Upper lobe of left lung (tissue), 6 donors: ENCODE data around the gene CASR. TPM values are rescaled to one million over a fixed set of nuclear protein-coding genes. Genes with fewer than 3 reads are reported as not detected.

Experiments
- ATAC-seq, 2 donors: fragments of 200-7000 bp; cut with Tn5 transposase; one replicate each; pipeline ENCODE4 v1.9.1; 2022; ENCODE audit warnings: mild to moderate bottlenecking in 2 of 2, moderate library complexity in 2 of 2; ENCODE audit not compliant: low FRiP score in 2 of 2
- DNase-seq, 2 donors: peaks; one replicate each; pipeline ENCODE4 v3.0.0-alpha.2; 2019 to 2020
- H3K27ac ChIP-seq, 4 donors: fragments of 200-600 bp; sonication (generic); one replicate each; pipeline ENCODE4 v1.5.1; 2016 to 2019
- H3K27me3 ChIP-seq, 4 donors: fragments of 200-600 bp; sonication (generic); one replicate each; pipeline ENCODE4 v1.5.1; 2017 to 2019
- H3K36me3 ChIP-seq, 4 donors: fragments of 200-600 bp; sonication (generic); one replicate each; pipeline ENCODE4 v1.5.1; 2016 to 2019
- H3K4me1 ChIP-seq, 4 donors: fragments of 200-600 bp; sonication (generic); one replicate each; pipeline ENCODE4 v1.5.1; 2018 to 2019
- H3K4me3 ChIP-seq, 4 donors: fragments of 200-600 bp; sonication (generic); one replicate each; pipeline ENCODE4 v1.5.1; 2017 to 2019; ENCODE audit warnings: mild to moderate bottlenecking in 2 of 4, moderate library complexity in 1 of 4
- H3K9me3 ChIP-seq, 4 donors: fragments of 200-600 bp; sonication (generic); one replicate each; pipeline ENCODE4 v1.5.1; 2018 to 2019
- CTCF ChIP-seq, 6 experiments: fragments of 450-650 bp in 4 of 6; fragments of 200-600 bp in 2 of 6; sonication (generic) in 2 of 6; IDR thresholded peaks; one replicate each; pipeline ENCODE4 v1.5.1; 2016 to 2019; ENCODE audit warnings: antibody characterized with exemption in 6 of 6
- EP300 ChIP-seq, 4 donors: sonication (generic); formaldehyde crosslinking; IDR thresholded peaks; one replicate each; pipeline ENCODE4 v1.5.1; 2017; ENCODE audit warnings: antibody characterized with exemption in 4 of 4, control low read depth in 2 of 4
- POLR2A ChIP-seq, 4 donors: fragments of 450-650 bp; IDR thresholded peaks; one replicate each; pipeline ENCODE4 v1.5.1; 2016 to 2017; ENCODE audit warnings: antibody characterized with exemption in 4 of 4, mild to moderate bottlenecking in 2 of 4
- POLR2AphosphoS5 ChIP-seq, 2 donors: sonication (generic); formaldehyde crosslinking; IDR thresholded peaks; one replicate each; pipeline ENCODE4 v1.5.1; 2017; ENCODE audit warnings: antibody characterized with exemption in 2 of 2
- WGBS, 2 donors: methylation state at CpG; one replicate each; pipeline ENCODE4 v1.1.5; 2017 to 2018; 5-methylcytosine and 5-hydroxymethylcytosine counted together
- total RNA-seq, 6 donors: library from RNA; depleted of rRNA in 4 of 6; stranded (reverse); fragments of >200 nt in 4 of 6; gene quantifications; one replicate each; pipeline versions ENCODE4 v1.1.0 to v1.2.1, GENCODE V29; 2016 to 2021
- donor health status: DM: no; HTN: no; CAD: no; lungs with moderate emphysema.
- donor health status: DM: no; HTN: yes; CAD: no; lungs with severe emphysema.

The CASR gene
- total RNA-seq, 6 donors from 2014 or later: 0.10 TPM; not detected in 5

- Histone ChIP-seq H3K4me3 (no peak overlapping the region), H3K27me3 (no peaks in the 10 kb centered on the region), H3K27ac (no peak overlapping the region), H3K4me1 (peaks cover 0 to 3% (median 0%) of the 10 kb centered on the region in 4 donors), H3K36me3 (no peaks in the 10 kb centered on the region), H3K9me3 (no peaks in the 10 kb centered on the region)
- no peak for ATAC-seq
- WGBS, 2 donors: 16 to 38% methylated on average over 1 of the region's 1 CpG
- no peak for TF ChIP-seq EP300 (IDR thresholded peaks at IDR 0.05)
- no peak for TF ChIP-seq CTCF (IDR thresholded peaks at IDR 0.05)
- TF ChIP-seq POLR2AphosphoS5 (IDR thresholded peaks at IDR 0.05): no peak
- TF ChIP-seq POLR2A (IDR thresholded peaks at IDR 0.05): no peak
- no peak for DNase-seq
Observed at GRCh38 chr3:122310361-122310760, 126.9 kb downstream of the CASR start.

- no peak for TF ChIP-seq EP300 (IDR thresholded peaks at IDR 0.05)
- TF ChIP-seq POLR2AphosphoS5 (IDR thresholded peaks at IDR 0.05): no peak
- no peak for TF ChIP-seq POLR2A (IDR thresholded peaks at IDR 0.05)
- TF ChIP-seq CTCF (IDR thresholded peaks at IDR 0.05): no peak
- Histone ChIP-seq H3K4me3 (no peak overlapping the region), H3K27me3 (no peaks in the 10 kb centered on the region), H3K9me3 (no peaks in the 10 kb centered on the region), H3K36me3 (no peaks in the 10 kb centered on the region), H3K4me1 (no peaks in the 10 kb centered on the region), H3K27ac (no peak overlapping the region)
- DNase-seq: no peak
- ATAC-seq: no peak
Observed at GRCh38 chr3:122312826-122313225, 129.4 kb downstream of the CASR start.

- H3K4me3 ChIP-seq: no peak overlapping the region
- no peak for TF ChIP-seq EP300 (IDR thresholded peaks at IDR 0.05)
- H3K27ac ChIP-seq: no peak overlapping the region
- no peaks in the 10 kb centered on the region for H3K27me3 ChIP-seq
- DNase-seq (no peak), ATAC-seq (no peak)
- no peaks in the 10 kb centered on the region for H3K36me3 ChIP-seq
- no peaks in the 10 kb centered on the region for H3K4me1 ChIP-seq
- WGBS, 2 donors: 48 to 54% methylated on average over 3 of the region's 3 CpGs
- H3K9me3 ChIP-seq: no peaks in the 10 kb centered on the region
Observed at GRCh38 chr3:122313281-122313680, 129.8 kb downstream of the CASR start.

- H3K9me3 ChIP-seq: no peaks in the 10 kb centered on the region
- H3K4me3 ChIP-seq: no peak overlapping the region
- ATAC-seq (no peak), DNase-seq (no peak)
- no peaks in the 10 kb centered on the region for H3K36me3 ChIP-seq
- no peaks in the 10 kb centered on the region for H3K4me1 ChIP-seq
- H3K27ac ChIP-seq: no peak overlapping the region
- no peak for TF ChIP-seq CTCF (IDR thresholded peaks at IDR 0.05)
- H3K27me3 ChIP-seq: no peaks in the 10 kb centered on the region
- 68 to 81% methylated on average over 2 of the region's 2 CpGs for WGBS, 2 donors
Observed at GRCh38 chr3:122314228-122314876, 130.9 kb downstream of the CASR start.

- TF ChIP-seq POLR2AphosphoS5 (IDR thresholded peaks at IDR 0.05) (no peak), EP300 (IDR thresholded peaks at IDR 0.05) (no peak), CTCF (IDR thresholded peaks at IDR 0.05) (no peak), POLR2A (IDR thresholded peaks at IDR 0.05) (no peak)
- Histone ChIP-seq H3K9me3 (peaks cover 0 to 4% (median 0%) of the 10 kb centered on the region in 4 donors), H3K27ac (no peak overlapping the region), H3K4me3 (no peak overlapping the region), H3K27me3 (no peaks in the 10 kb centered on the region), H3K36me3 (no peaks in the 10 kb centered on the region), H3K4me1 (no peaks in the 10 kb centered on the region)
- ATAC-seq (no peak), DNase-seq (no peak)
- 58 to 60% methylated on average over 2 to 4 of the region's 4 CpGs for WGBS, 2 donors
Observed at GRCh38 chr3:122315619-122316018, 132.2 kb downstream of the CASR start.
